ENCODE data around the gene DEPDC5. TPM values are rescaled to one million over a fixed set of nuclear protein-coding genes. Genes with fewer than 3 reads are reported as not detected.

Gene DEPDC5
- total RNA-seq, 3 donors from 2014 or later (not counting 1 experiment from before 2014, with no cell fraction given) = 56.7 to 67.9 (median 62.6) TPM

DNA sequence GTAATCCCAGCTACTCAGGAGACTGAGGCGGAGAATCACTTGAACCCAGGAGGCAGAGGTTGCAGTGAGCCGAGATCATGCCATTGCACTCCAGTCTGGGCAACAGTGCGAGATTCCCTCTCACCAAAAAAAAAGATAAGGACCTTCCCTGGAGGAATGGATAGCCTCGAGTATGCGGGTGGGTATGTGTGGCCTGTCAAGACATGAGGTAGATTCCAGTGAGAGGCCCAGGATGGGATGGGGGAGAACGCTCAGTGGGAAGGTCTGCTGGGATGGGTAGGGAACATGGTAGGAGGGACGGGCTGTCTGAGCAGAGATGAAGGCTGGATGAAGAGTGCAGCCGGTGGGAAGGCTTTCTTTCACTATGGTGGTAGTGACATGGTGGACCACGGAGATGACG lies 151.5 kb downstream of the DEPDC5 start:
- no peak overlapping the region for H3K27ac ChIP-seq (ENCODE audit: low read length)
- H3K4me1 Mint-ChIP-seq = peaks cover 0 to 9% of the 10 kb centered on the region in 2 donors
- WGBS (ENCODE audit: insufficient coverage) = 98% methylated on average over 10 of the region's 10 CpGs
- no peaks in the 10 kb centered on the region for H3K4me1 ChIP-seq (ENCODE audit: control insufficient read depth, insufficient read depth, low read length)
- H3K36me3 Mint-ChIP-seq = no peaks in the 10 kb centered on the region
- no peak for ATAC-seq
- no peak overlapping the region for H3K4me3 Mint-ChIP-seq
- no peaks in the 10 kb centered on the region for H3K27me3 ChIP-seq (ENCODE audit: control insufficient read depth, insufficient read depth, low read length)
- H3K9me3 Mint-ChIP-seq = no peaks in the 10 kb centered on the region
- no peak for DNase-seq
- no peak overlapping the region for H3K4me3 ChIP-seq (ENCODE audit: low read length)
- no peaks in the 10 kb centered on the region for H3K9me3 ChIP-seq (ENCODE audit: control insufficient read depth, insufficient read depth, low read length)
- intact Hi-C loops (cut with micrococcal nuclease) = no loop called here
- H3K27ac Mint-ChIP-seq = no peak overlapping the region
- TF ChIP-seq, protein P1, sequence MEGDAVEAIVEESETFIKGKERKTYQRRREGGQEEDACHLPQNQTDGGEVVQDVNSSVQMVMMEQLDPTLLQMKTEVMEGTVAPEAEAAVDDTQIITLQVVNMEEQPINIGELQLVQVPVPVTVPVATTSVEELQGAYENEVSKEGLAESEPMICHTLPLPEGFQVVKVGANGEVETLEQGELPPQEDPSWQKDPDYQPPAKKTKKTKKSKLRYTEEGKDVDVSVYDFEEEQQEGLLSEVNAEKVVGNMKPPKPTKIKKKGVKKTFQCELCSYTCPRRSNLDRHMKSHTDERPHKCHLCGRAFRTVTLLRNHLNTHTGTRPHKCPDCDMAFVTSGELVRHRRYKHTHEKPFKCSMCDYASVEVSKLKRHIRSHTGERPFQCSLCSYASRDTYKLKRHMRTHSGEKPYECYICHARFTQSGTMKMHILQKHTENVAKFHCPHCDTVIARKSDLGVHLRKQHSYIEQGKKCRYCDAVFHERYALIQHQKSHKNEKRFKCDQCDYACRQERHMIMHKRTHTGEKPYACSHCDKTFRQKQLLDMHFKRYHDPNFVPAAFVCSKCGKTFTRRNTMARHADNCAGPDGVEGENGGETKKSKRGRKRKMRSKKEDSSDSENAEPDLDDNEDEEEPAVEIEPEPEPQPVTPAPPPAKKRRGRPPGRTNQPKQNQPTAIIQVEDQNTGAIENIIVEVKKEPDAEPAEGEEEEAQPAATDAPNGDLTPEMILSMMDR (IDR thresholded peaks at IDR 0.05) = no peak
- H3K27me3 Mint-ChIP-seq (ENCODE audit: low read depth in 2 of 2) = no peaks in the 10 kb centered on the region
- H3K36me3 ChIP-seq (ENCODE audit: control insufficient read depth, insufficient read depth, low read length) = peaks cover 24% of the 10 kb centered on the region

DNA sequence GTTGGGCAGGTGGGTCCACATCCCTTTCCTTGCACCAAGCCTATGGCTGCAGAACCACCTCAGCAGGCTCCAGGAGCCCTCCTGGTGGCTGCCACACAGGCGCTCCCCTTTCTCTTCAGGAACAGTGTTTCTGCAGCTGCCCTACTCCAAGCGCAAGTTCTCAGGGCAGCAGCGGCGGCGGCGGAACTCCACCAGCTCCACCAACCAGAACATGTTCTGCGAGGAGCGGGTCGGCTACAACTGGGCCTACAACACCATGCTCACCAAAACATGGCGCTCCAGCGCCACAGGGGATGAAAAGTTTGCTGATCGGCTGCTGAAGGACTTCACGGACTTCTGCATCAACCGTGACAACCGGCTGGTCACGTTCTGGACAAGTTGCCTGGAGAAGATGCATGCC lies 152.3 kb downstream of the DEPDC5 start:
- 98% methylated on average over 16 of the region's 16 CpGs for WGBS (ENCODE audit: insufficient coverage)
- ATAC-seq (no peak), DNase-seq (no peak)
- no peaks in the 10 kb centered on the region for H3K9me3 Mint-ChIP-seq
- H3K27me3 Mint-ChIP-seq (ENCODE audit: low read depth in 2 of 2) = no peaks in the 10 kb centered on the region
- no peaks in the 10 kb centered on the region for H3K36me3 Mint-ChIP-seq
- Histone ChIP-seq H3K4me1 (ENCODE audit: control insufficient read depth, insufficient read depth, low read length) (no peaks in the 10 kb centered on the region), H3K9me3 (ENCODE audit: control insufficient read depth, insufficient read depth, low read length) (no peaks in the 10 kb centered on the region), H3K27me3 (ENCODE audit: control insufficient read depth, insufficient read depth, low read length) (no peaks in the 10 kb centered on the region), H3K4me3 (ENCODE audit: low read length) (no peak overlapping the region), H3K27ac (ENCODE audit: low read length) (no peak overlapping the region), H3K36me3 (ENCODE audit: control insufficient read depth, insufficient read depth, low read length) (peaks cover 24% of the 10 kb centered on the region)
- H3K4me1 Mint-ChIP-seq = peaks cover 0 to 9% of the 10 kb centered on the region in 2 donors
- intact Hi-C loops (cut with micrococcal nuclease) = no loop called here
- H3K4me3 Mint-ChIP-seq = no peak overlapping the region
- TF ChIP-seq, protein P1 (IDR thresholded peaks at IDR 0.05) = no peak
- no peak overlapping the region for H3K27ac Mint-ChIP-seq

GRCh38 chr22:31906569-31906968 lies 152.8 kb downstream of the DEPDC5 start:
- Histone ChIP-seq H3K36me3 (ENCODE audit: control insufficient read depth, insufficient read depth, low read length) (peaks cover 21% of the 10 kb centered on the region), H3K27ac (ENCODE audit: low read length) (no peak overlapping the region), H3K27me3 (ENCODE audit: control insufficient read depth, insufficient read depth, low read length) (no peaks in the 10 kb centered on the region), H3K4me3 (ENCODE audit: low read length) (no peak overlapping the region), H3K9me3 (ENCODE audit: control insufficient read depth, insufficient read depth, low read length) (no peaks in the 10 kb centered on the region), H3K4me1 (ENCODE audit: control insufficient read depth, insufficient read depth, low read length) (no peaks in the 10 kb centered on the region)
- Mint-ChIP-seq H3K4me1 (peaks cover 0 to 9% of the 10 kb centered on the region in 2 donors), H3K4me3 (no peak overlapping the region), H3K9me3 (no peaks in the 10 kb centered on the region), H3K27me3 (ENCODE audit: low read depth in 2 of 2) (no peaks in the 10 kb centered on the region), H3K27ac (no peak overlapping the region), H3K36me3 (no peaks in the 10 kb centered on the region)
- DNase-seq (no peak), ATAC-seq (no peak)
- 97% methylated on average over 5 of the region's 5 CpGs for WGBS (ENCODE audit: insufficient coverage)
- intact Hi-C loops (cut with micrococcal nuclease) = no loop called here
- TF ChIP-seq, protein P1 (IDR thresholded peaks at IDR 0.05) = no peak

DNA sequence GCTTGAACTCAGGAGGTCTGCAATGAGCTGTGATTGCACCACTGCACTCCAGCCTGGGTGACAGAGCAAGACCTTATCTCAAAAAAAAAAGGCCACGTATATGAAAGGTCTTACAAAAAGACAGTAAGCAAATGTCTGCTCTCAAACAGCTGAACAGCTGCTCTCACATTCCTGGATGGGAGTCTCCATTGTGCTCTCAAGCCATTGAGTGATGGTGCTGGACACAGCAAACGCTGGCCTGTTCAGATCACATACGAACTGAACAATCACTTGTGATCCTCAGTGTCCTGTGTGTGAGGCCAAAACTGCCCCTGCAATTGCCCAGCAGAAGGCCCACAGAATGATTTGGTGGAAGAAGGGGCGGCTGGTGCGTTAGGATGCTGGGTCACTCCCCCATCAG lies 156.2 kb downstream of the DEPDC5 start:
- Histone ChIP-seq H3K9me3 (ENCODE audit: control insufficient read depth, insufficient read depth, low read length) (no peaks in the 10 kb centered on the region), H3K4me3 (ENCODE audit: low read length) (no peak overlapping the region), H3K36me3 (ENCODE audit: control insufficient read depth, insufficient read depth, low read length) (peaks cover 7% of the 10 kb centered on the region), H3K27ac (ENCODE audit: low read length) (no peak overlapping the region), H3K4me1 (ENCODE audit: control insufficient read depth, insufficient read depth, low read length) (no peaks in the 10 kb centered on the region), H3K27me3 (ENCODE audit: control insufficient read depth, insufficient read depth, low read length) (no peaks in the 10 kb centered on the region)
- H3K9me3 Mint-ChIP-seq = no peaks in the 10 kb centered on the region
- whole genome bisulfite sequencing (ENCODE audit: insufficient coverage) = 94% methylated on average over 5 of the region's 5 CpGs
- no peaks in the 10 kb centered on the region for H3K4me1 Mint-ChIP-seq
- TF ChIP-seq, protein P1 (IDR thresholded peaks at IDR 0.05) = no peak
- ATAC-seq (no peak), DNase-seq (no peak)
- no peak overlapping the region for H3K4me3 Mint-ChIP-seq
- H3K27me3 Mint-ChIP-seq (ENCODE audit: low read depth in 2 of 2) = no peaks in the 10 kb centered on the region
- intact Hi-C loops (cut with micrococcal nuclease) = no loop called here
- H3K27ac Mint-ChIP-seq = no peak overlapping the region
- no peaks in the 10 kb centered on the region for H3K36me3 Mint-ChIP-seq
